ENCODE data around the gene CPD.

The CPD gene

DNA sequence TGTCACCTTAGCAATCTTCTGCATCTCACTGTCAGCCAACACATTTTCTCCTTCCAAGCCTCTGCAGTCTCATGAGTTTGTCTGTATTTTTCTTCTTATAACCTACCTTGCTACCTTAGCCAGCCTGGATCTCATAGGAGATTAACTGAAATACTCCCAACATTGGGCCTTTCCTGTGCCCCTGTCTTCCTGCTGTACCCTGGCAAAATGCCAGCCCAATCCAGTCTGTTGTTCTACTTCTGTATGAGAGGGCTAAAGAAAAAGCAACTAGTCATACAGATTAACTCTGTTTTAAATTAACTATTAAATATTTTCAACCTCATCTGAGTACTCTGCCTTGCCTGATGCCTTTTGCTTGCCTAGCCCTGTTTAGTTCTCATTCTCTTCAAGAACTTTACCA, 116.9 kb downstream of the CPD start:
- TF ChIP-seq, protein P1, sequence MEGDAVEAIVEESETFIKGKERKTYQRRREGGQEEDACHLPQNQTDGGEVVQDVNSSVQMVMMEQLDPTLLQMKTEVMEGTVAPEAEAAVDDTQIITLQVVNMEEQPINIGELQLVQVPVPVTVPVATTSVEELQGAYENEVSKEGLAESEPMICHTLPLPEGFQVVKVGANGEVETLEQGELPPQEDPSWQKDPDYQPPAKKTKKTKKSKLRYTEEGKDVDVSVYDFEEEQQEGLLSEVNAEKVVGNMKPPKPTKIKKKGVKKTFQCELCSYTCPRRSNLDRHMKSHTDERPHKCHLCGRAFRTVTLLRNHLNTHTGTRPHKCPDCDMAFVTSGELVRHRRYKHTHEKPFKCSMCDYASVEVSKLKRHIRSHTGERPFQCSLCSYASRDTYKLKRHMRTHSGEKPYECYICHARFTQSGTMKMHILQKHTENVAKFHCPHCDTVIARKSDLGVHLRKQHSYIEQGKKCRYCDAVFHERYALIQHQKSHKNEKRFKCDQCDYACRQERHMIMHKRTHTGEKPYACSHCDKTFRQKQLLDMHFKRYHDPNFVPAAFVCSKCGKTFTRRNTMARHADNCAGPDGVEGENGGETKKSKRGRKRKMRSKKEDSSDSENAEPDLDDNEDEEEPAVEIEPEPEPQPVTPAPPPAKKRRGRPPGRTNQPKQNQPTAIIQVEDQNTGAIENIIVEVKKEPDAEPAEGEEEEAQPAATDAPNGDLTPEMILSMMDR (conservative IDR thresholded peaks at IDR 0.05), result no peak

DNA sequence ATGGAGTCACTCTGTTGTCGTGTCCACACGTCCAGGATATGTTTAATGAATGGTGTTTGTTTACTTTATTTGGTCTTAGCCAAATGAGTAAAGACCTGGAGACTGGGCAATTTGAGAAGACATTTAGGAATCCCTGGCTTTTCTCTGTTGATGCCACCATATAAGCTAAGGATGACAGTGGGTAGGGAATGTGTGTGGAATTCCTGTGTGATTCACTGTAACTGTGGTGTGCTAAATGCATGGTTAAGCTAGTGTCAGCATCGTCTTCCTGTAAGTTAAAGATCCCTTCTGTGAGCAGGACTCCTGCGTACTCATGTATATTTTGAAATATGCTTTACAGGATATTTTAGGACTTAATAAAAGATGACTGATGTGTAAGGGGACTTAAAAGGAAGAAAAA, 124.8 kb downstream of the CPD start:
- H3K27ac ChIP-seq, result no peak overlapping the region
- TF ChIP-seq, protein P1 (conservative IDR thresholded peaks at IDR 0.05), result no peak

More for the DNA sequence above, 116.9 kb downstream of the CPD start:
- no peak overlapping the region for H3K27ac ChIP-seq

DNA sequence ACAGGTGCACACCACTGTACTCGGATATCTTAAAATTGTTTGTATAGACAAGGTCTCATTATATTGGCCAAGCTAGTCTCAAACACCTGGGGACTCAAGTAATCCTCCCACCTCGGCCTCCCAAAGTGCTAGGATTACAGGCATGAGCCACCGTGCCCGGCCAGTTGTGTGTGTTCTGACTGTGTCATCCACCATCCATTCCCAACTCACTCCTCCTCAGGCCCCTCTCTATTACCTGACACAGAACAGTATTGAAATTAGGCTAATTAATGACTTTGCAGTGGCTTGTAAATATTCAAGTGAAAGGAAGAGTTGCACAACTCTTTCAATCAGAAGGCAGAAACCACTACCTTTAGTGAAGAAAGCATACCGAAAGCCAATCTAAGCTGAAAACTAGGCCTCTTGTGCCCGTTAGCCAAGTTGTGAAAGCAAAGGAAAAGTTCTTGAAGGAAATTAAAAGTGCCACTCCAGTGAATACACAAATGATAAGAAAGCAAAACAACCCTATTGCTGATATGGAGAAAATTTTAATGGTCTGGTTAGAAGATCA, 127.2 kb downstream of the CPD start:
- TF ChIP-seq, protein P1 (conservative IDR thresholded peaks at IDR 0.05), result no peak
- H3K27ac ChIP-seq, result no peak overlapping the region

GRCh38 chr17:30506481-30506880, 127.8 kb downstream of the CPD start:
- H3K27ac ChIP-seq, result no peak overlapping the region
- TF ChIP-seq, protein P1 (conservative IDR thresholded peaks at IDR 0.05), result no peak

GRCh38 chr17:30513346-30513745, 134.6 kb downstream of the CPD start:
- no peak overlapping the region for H3K27ac ChIP-seq
- TF ChIP-seq, protein P1 (conservative IDR thresholded peaks at IDR 0.05), result no peak

- TF ChIP-seq, protein P1 (conservative IDR thresholded peaks at IDR 0.05), result no peak
- no peak overlapping the region for H3K27ac ChIP-seq
Observed at GRCh38 chr17:30514895-30515596, 136.3 kb downstream of the CPD start.

DNA sequence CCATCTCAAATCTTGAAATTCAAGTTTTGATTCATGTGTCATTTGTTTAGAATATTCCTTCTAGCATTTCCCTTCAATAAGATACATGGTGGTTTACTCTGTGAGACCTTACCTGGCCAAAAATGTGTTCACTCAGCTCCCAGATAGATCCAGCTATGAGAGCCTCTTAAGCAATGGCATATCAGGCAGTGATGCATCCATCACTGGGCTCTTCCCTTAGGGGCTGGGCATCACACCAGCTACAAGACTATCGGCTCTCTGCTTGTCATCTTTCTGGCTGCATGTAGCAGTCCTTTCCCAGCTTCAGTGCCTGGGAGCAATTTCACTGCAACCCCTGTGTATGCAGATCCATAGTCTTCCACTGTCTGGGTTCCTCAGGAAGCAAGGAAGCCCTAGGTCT, 139.1 kb downstream of the CPD start:
- H3K27ac ChIP-seq, result no peak overlapping the region
- TF ChIP-seq, protein P1 (conservative IDR thresholded peaks at IDR 0.05), result no peak

Measured in VCaP (cell line).